Stomach (tissue), 4 donors: ENCODE measurements around the gene ELAVL1.

Experiments used
- EP300 ChIP-seq: sonication (generic); formaldehyde crosslinking; IDR thresholded peaks from one replicate; pipeline ENCODE4 v1.6.1; 2017; ENCODE audit warnings: antibody characterized with exemption
- TF ChIP-seq, protein P1 (sequence below), 7 experiments: fragments of 450-650 bp in 4 of 7; fragments of 200-600 bp in 3 of 7; sonication (generic) in 3 of 7; IDR thresholded peaks; one replicate each; pipeline ENCODE4 v1.5.1; 2016 to 2019; ENCODE audit warnings: antibody characterized with exemption in 7 of 7, control low read depth in 2 of 7, mild to moderate bottlenecking in 1 of 7

DNA sequence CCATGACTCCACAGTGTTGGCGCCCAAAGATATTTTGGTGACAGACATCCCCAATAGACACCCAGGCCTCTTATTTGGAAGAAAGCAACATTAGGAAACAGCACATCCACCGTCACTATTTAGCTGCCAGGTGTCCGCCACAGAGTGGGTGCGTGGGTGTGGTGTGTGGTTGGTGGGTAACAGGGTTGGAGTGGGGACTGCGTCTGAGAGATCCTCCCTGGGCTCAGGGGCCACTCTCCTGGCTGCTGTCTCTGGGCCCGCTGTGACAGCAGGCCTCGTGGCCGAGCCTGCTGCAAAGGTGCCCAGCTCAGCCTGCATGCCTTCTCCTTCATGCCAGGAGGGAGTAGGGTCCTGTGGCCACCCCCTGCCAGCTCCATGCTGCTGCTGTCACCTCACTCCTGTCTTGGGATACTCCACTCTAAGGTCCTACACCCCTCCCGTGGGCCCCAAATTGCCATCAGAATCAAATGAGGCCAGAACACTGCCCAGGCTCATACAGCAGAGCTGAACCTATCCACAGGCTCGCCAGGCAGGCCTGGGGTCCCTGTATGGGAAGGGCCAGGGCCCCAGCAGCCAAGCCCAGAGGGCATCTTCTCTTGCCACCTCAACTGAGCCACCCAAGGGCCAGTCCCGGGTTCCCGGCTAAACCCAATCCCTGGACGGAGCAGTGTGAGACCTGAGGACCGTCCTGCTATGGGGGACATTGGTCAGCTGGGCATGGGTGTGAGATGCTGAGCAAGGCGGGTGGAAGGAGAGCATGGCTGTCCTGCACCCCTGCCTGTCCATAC lies 37.2 kb downstream of the ELAVL1 start:
- TF ChIP-seq, protein P1, sequence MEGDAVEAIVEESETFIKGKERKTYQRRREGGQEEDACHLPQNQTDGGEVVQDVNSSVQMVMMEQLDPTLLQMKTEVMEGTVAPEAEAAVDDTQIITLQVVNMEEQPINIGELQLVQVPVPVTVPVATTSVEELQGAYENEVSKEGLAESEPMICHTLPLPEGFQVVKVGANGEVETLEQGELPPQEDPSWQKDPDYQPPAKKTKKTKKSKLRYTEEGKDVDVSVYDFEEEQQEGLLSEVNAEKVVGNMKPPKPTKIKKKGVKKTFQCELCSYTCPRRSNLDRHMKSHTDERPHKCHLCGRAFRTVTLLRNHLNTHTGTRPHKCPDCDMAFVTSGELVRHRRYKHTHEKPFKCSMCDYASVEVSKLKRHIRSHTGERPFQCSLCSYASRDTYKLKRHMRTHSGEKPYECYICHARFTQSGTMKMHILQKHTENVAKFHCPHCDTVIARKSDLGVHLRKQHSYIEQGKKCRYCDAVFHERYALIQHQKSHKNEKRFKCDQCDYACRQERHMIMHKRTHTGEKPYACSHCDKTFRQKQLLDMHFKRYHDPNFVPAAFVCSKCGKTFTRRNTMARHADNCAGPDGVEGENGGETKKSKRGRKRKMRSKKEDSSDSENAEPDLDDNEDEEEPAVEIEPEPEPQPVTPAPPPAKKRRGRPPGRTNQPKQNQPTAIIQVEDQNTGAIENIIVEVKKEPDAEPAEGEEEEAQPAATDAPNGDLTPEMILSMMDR (IDR thresholded peaks at IDR 0.05): no peak
- no peak for TF ChIP-seq EP300
